IMR-90 (cell line): Measurements from ENCODE around the gene FMN2. TPM values are rescaled to one million over a fixed set of nuclear protein-coding genes. Genes with fewer than 3 reads are reported as not detected.

ENCODE experiments used
- ATAC-seq: fragments of 200-7000 bp; cut with Tn5 transposase; 2 replicates; pipeline ENCODE4 v1.9.1; 2020; ENCODE audit warnings: low read depth, mild to moderate bottlenecking, moderate library complexity
- BruUV-seq: library from RNA; stranded (reverse); fragments of 400-500 nt; replicated peaks from 2 replicates; lab custom pipeline; 2021; lab: Mats Ljungman, UMichigan
- CTCF ChIA-PET: fragments of 300-600 bp; formaldehyde crosslinking; extraction: SDS; loops from one replicate; lab custom pipeline; 2021; ENCODE audit warnings: antibody characterized with exemption; lab: Yijun Ruan, JAX
- POLR2A ChIA-PET: fragments of 300-600 bp; sonication (Branson Sonifier 250); formaldehyde crosslinking; loops from one replicate; lab custom pipeline; 2022; ENCODE audit warnings: antibody characterized with exemption; ENCODE audit not compliant: unreplicated experiment; lab: Charles Lee
- DNase-seq: peaks from one replicate; pipeline ENCODE4 v3.0.0; 2013
- H2AFZ ChIP-seq: replicated peaks from 2 replicates; pipeline ENCODE3; 2013; ENCODE audit warnings: low read length, mild to moderate bottlenecking; ENCODE audit not compliant: poor library complexity
- H2AK5ac ChIP-seq: 2 replicates; pipeline ENCODE4 v1.6.1; 2013; ENCODE audit warnings: low read depth, low read length, inconsistent platforms
- H2AK9ac ChIP-seq: replicated peaks from 2 replicates; pipeline ENCODE3; 2013; ENCODE audit warnings: mild to moderate bottlenecking, low read depth, low read length, moderate library complexity; ENCODE audit not compliant: poor library complexity
- H2BK120ac ChIP-seq: 2 replicates; pipeline ENCODE4 v1.6.1; 2013; ENCODE audit warnings: low read depth, low read length, inconsistent platforms
- H2BK15ac ChIP-seq: 3 replicates; pipeline ENCODE4 v1.6.1; 2013; ENCODE audit warnings: low read depth, low read length, inconsistent platforms
- H2BK20ac ChIP-seq: 2 replicates; pipeline ENCODE4 v1.6.1; 2013; ENCODE audit warnings: low read depth, mild to moderate bottlenecking, inconsistent platforms, low read length, moderate library complexity
- H2BK5ac ChIP-seq: 2 replicates; pipeline ENCODE4 v1.6.1; 2013; ENCODE audit warnings: mild to moderate bottlenecking, low read depth, low read length, inconsistent platforms; ENCODE audit not compliant: poor library complexity, severe bottlenecking
- H3K14ac ChIP-seq: replicated peaks from 2 replicates; pipeline ENCODE4 v1.6.1; 2013; ENCODE audit warnings: low read depth, low read length, inconsistent platforms
- H3K18ac ChIP-seq: 2 replicates; pipeline ENCODE4 v1.6.1; 2013; ENCODE audit warnings: low read depth, low read length, control low read depth
- H3K23ac ChIP-seq: 2 replicates; pipeline ENCODE4 v1.6.1; 2013; ENCODE audit warnings: low read depth, low read length, inconsistent platforms
- H3K27ac ChIP-seq: 2 replicates; pipeline ENCODE4 v1.5.1; 2013; ENCODE audit warnings: mild to moderate bottlenecking, control low read depth, low read length; ENCODE audit not compliant: insufficient read depth
- H3K27me3 ChIP-seq: 2 replicates; pipeline ENCODE4 v1.6.1; 2013; ENCODE audit warnings: low read length; ENCODE audit not compliant: control insufficient read depth, insufficient read depth
- H3K36me3 ChIP-seq: 2 replicates; pipeline ENCODE4 v1.6.1; 2013; ENCODE audit warnings: low read length, mixed read lengths; ENCODE audit not compliant: control insufficient read depth, insufficient read depth
- H3K4ac ChIP-seq: 2 replicates; pipeline ENCODE4 v1.6.1; 2013; ENCODE audit warnings: low read depth, low read length, inconsistent platforms
- H3K4me1 ChIP-seq: 2 replicates; pipeline ENCODE4 v1.6.1; 2013; ENCODE audit warnings: low read length, mixed read lengths; ENCODE audit not compliant: control insufficient read depth, insufficient read depth
- H3K4me2 ChIP-seq: 2 replicates; pipeline ENCODE4 v1.6.1; 2013; ENCODE audit warnings: low read depth, mild to moderate bottlenecking, control low read depth, low read length, moderate library complexity
- H3K4me3 ChIP-seq: 2 replicates; pipeline ENCODE4 v1.5.1; 2013; ENCODE audit warnings: low read depth, mild to moderate bottlenecking, control low read depth, low read length, moderate library complexity; ENCODE audit not compliant: insufficient read depth
- H3K56ac ChIP-seq: 2 replicates; pipeline ENCODE4 v1.6.1; 2013; ENCODE audit warnings: low read length, inconsistent platforms; ENCODE audit not compliant: insufficient read depth; ENCODE audit errors: extremely low read depth
- H3K79me1 ChIP-seq, 2 experiments: 2 replicates each; pipeline ENCODE4 v1.6.1; 2013; ENCODE audit warnings: low read length in 2 of 2, inconsistent platforms in 1 of 2, low read depth in 1 of 2
- H3K9ac ChIP-seq: 2 replicates; pipeline ENCODE4 v1.6.1; 2013; ENCODE audit warnings: low read depth, low read length, control low read depth
- H3K9me1 ChIP-seq: 2 replicates; pipeline ENCODE4 v1.6.1; 2013; ENCODE audit warnings: low read length, inconsistent platforms; ENCODE audit not compliant: insufficient read depth
- H3K9me3 ChIP-seq: 2 replicates; pipeline ENCODE4 v1.6.1; 2013; ENCODE audit warnings: low read length; ENCODE audit not compliant: control insufficient read depth, insufficient read depth
- H4K20me1 ChIP-seq: 2 replicates; pipeline ENCODE4 v1.6.1; 2013; ENCODE audit warnings: low read length, inconsistent platforms; ENCODE audit not compliant: insufficient read depth
- H4K5ac ChIP-seq: 2 replicates; pipeline ENCODE4 v1.6.1; 2013; ENCODE audit warnings: mild to moderate bottlenecking, low read depth, low read length, control low read depth
- H4K8ac ChIP-seq, 2 experiments: 2 replicates each; pipeline ENCODE4 v1.6.1; 2013; ENCODE audit warnings: low read depth in 2 of 2, low read length in 2 of 2, control low read depth in 1 of 2, inconsistent platforms in 1 of 2
- H4K91ac ChIP-seq: 2 replicates; pipeline ENCODE4 v1.6.1; 2013; ENCODE audit warnings: low read depth, low read length, inconsistent platforms; ENCODE audit not compliant: insufficient read depth
- ELK1 ChIP-seq: fragments of 150-350 bp; IDR thresholded peaks from 2 replicates; pipeline ENCODE4 v1.6.1; 2016; ENCODE audit warnings: low read depth, mild to moderate bottlenecking, low read length, moderate library complexity, borderline replicate concordance
- NFE2L2 ChIP-seq: fragments of 150-350 bp; IDR thresholded peaks from 2 replicates; pipeline ENCODE4 v1.6.1; 2016; ENCODE audit warnings: low read depth, mild to moderate bottlenecking, low read length
- POLR2A ChIP-seq: IDR thresholded peaks from 2 replicates; pipeline ENCODE4 v1.6.1; 2012; ENCODE audit warnings: mild to moderate bottlenecking, low read depth, low read length
- RAD21 ChIP-seq: IDR thresholded peaks from 2 replicates; pipeline ENCODE4 v1.6.1; 2012; ENCODE audit warnings: low read length, improper control_type of control experiment
- WGBS, 2 experiments: methylation state at CpG; one replicate each; pipeline versions ENCODE4 v1.1.5 to v1.1.7; 2013; ENCODE audit warnings: missing lambda C conversion rate in 2 of 2; ENCODE audit not compliant: insufficient read length in 1 of 2; ENCODE audit errors: extremely low coverage in 2 of 2; 5-methylcytosine and 5-hydroxymethylcytosine counted together
- dilution Hi-C: fragments of 300-500 bp; cut with HindIII; formaldehyde crosslinking; loops from one replicate; pipeline ENCODE4 v1.14.3; 2018; ENCODE audit warnings: low sequenced_read_pairs; ENCODE audit not compliant: unreplicated experiment
- in situ Hi-C: fragments of 300-500 bp; cut with MboI; formaldehyde crosslinking; loops from 3 replicates; pipeline ENCODE4 v1.14.3; 2019; ENCODE audit warnings: low sequenced_read_pairs, inconsistent platforms, mixed read lengths
- intact Hi-C: fragments of 100-400 bp; cut with micrococcal nuclease; formaldehyde crosslinking; loops from 2 replicates; pipeline ENCODE4 v1.10.0; 2022
- polyA plus RNA-seq, 3 experiments: library from polyadenylated mRNA; depleted of rRNA; stranded (reverse); fragments of >200 nt; gene quantifications; 2 replicates each; pipeline ENCODE4 v1.2.3, GENCODE V29; 2012; ENCODE audit warnings: low replicate concordance in 1 of 3
- total RNA-seq: library from RNA; depleted of rRNA; stranded (reverse); fragments of >200 nt; gene quantifications from 2 replicates; pipeline ENCODE4 v1.2.3, GENCODE V29; 2012

Gene FMN2
- total and polyA plus RNA-seq, 2 of the 4 experiments (the other 2 are of a cell fraction) = 29.0 to 35.8 TPM

- WGBS, 2 experiments = no CpG with 5 or more reads among the region's 6 CpGs
- H3K4me3 ChIP-seq = no peak overlapping the region
- no peak overlapping the region for H2AK5ac ChIP-seq
- TF ChIP-seq POLR2A (no peak), ELK1 (no peak), NFE2L2 (no peak), RAD21 (no peak)
- H3K27me3 ChIP-seq = no peaks in the 10 kb centered on the region
- 0 out of 2 replicates have a peak overlapping the region, but pooled peaks have one; percentile 16 for H2BK120ac ChIP-seq
- ChIA-PET CTCF (interaction anchor here (1.8 kb wide), 1 partner anchor 12 kb away, joined by 5 read pairs; no protein-coding TSS in a partner anchor), POLR2A (no interaction called here)
- no peak overlapping the region for H4K91ac ChIP-seq
- peaks cover 0 to 20% of the 10 kb centered on the region in 2 experiments; a peak in 3 of 4 replicates for H3K79me1 ChIP-seq
- H2BK5ac ChIP-seq = no peak overlapping the region
- ATAC-seq (no peak), DNase-seq (no peak)
- H2BK15ac ChIP-seq = no peak overlapping the region
- 0 out of 2 replicates have a peak overlapping the region, but pooled peaks have one; percentile 17 for H3K14ac ChIP-seq
- H2AK9ac ChIP-seq = no peak overlapping the region
- H3K9me3 ChIP-seq = no peaks in the 10 kb centered on the region; the same call in 1 of the 2 replicates
- H4K5ac ChIP-seq = no peak overlapping the region
- in situ Hi-C loops = no loop called here
- H3K4me2 ChIP-seq = no peak overlapping the region
- no peak overlapping the region for H3K27ac ChIP-seq
- no peaks in the 10 kb centered on the region for H3K36me3 ChIP-seq
- no peaks in the 10 kb centered on the region for H3K4me1 ChIP-seq
- H3K18ac ChIP-seq = no peak overlapping the region
- no peak overlapping the region for H3K9ac ChIP-seq
- peak overlapping the region; percentile 41; the same call in 1 of the 2 replicates for H2BK20ac ChIP-seq
- H3K9me1 ChIP-seq = peaks cover 4% of the 10 kb centered on the region; the same call in 1 of the 2 replicates
- BruUV-seq = no TSS peak
- no peak overlapping the region for H4K8ac ChIP-seq
- dilution Hi-C loops = loop anchor here (25.0 kb wide), 1 partner anchor 493 kb away; no protein-coding TSS in a partner anchor
- H4K20me1 ChIP-seq = no peaks in the 10 kb centered on the region
- H2AFZ ChIP-seq = no peak overlapping the region
- intact Hi-C loops = no loop called here
- no peak overlapping the region for H3K4ac ChIP-seq
- H3K23ac ChIP-seq = no peak overlapping the region
- no peak overlapping the region for H3K56ac ChIP-seq
Measured at GRCh38 chr1:240219104-240219503, 127.4 kb downstream of the FMN2 start.
